ENCODE results near the gene POLD4. TPM values are rescaled to one million over a fixed set of nuclear protein-coding genes. Genes with fewer than 3 reads are reported as not detected.
A peak's percentile ranks its signal among the peaks of the same experiment; 100 is the strongest.

The POLD4 gene
- total RNA-seq, 1 donor from 2014 or later: 69.3 TPM

DNA sequence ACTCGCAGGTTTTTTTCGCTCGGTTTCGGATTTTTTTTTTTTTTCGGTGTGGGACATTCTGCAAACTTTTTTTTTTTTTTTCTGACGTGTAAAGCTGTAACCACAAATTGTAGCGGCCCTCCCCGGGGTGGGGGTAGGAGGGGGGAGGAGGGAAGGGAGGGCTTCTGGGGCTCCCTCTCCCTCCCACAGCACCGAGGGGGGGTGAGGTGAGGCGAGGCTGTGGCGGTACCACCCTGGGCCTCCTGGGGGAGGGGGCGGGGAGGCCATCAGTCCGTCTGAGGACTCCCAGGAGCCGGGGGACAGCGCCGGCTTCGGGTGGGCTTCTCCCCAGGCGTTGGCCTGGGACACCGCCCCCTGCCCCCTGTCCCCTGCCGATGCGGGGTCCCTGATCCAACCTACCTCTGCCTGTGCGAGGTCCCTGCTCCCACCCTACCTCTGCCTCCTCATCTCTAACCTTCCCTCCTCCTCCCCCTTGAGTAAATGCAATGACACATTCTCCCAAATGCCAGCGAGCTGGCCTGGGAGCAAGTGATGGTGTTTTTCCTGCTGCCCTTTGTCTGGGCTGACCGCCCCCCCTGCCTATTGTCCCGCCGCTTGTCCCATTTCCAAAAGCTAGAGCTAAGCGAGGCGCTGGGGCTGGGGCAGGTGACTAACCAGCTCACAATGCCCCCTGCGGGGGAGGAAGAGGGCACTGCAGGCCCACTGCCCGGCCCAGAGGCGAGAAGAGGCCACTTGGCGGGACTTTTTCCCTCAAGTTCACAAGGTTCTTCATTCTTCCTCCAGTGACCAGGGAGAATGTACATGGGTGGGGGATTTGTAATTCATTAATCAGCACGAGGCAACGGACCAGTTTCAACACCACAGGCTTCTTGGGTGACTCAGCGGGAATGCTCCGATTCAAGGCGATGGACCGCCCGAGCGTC lies 20.6 kb upstream of the POLD4 start:
- peak; percentile 93 for DNase-seq

GRCh38 chr11:67372993-67373647 lies 19.8 kb upstream of the POLD4 start, which contains the start of gene CLCF1:
Gene CLCF1, minus strand, starts transcription at chr11:67373598. Its CDS starts 59 bp downstream, at chr11:67373539.
- H3K27me3 ChIP-seq: no peaks in the 10 kb centered on the region
- intact Hi-C loops (cut with DNase I): no loop called here
- H3K27ac ChIP-seq: peak within 1 kb of the TSS; percentile 91
- DNase-seq (peak; percentile 91), ATAC-seq (peak; percentile 70)
- no peaks in the 10 kb centered on the region for H3K9me3 ChIP-seq
- peak within 1 kb of the TSS; percentile 73 for H3K4me3 ChIP-seq
- peaks cover 45% of the 10 kb centered on the region for H3K4me1 ChIP-seq
- TF ChIP-seq, protein P1, sequence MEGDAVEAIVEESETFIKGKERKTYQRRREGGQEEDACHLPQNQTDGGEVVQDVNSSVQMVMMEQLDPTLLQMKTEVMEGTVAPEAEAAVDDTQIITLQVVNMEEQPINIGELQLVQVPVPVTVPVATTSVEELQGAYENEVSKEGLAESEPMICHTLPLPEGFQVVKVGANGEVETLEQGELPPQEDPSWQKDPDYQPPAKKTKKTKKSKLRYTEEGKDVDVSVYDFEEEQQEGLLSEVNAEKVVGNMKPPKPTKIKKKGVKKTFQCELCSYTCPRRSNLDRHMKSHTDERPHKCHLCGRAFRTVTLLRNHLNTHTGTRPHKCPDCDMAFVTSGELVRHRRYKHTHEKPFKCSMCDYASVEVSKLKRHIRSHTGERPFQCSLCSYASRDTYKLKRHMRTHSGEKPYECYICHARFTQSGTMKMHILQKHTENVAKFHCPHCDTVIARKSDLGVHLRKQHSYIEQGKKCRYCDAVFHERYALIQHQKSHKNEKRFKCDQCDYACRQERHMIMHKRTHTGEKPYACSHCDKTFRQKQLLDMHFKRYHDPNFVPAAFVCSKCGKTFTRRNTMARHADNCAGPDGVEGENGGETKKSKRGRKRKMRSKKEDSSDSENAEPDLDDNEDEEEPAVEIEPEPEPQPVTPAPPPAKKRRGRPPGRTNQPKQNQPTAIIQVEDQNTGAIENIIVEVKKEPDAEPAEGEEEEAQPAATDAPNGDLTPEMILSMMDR (IDR thresholded peaks at IDR 0.05): no peak
- no peaks in the 10 kb centered on the region for H3K36me3 ChIP-seq

More for the DNA sequence above, 20.6 kb upstream of the POLD4 start:
- H3K27ac ChIP-seq: peak overlapping the region; percentile 91
- intact Hi-C loops (cut with DNase I): no loop called here
- ATAC-seq: peak; percentile 72
- no peaks in the 10 kb centered on the region for H3K27me3 ChIP-seq
- peak overlapping the region; percentile 73 for H3K4me3 ChIP-seq
- peaks cover 44% of the 10 kb centered on the region for H3K4me1 ChIP-seq
- TF ChIP-seq, protein P1 (IDR thresholded peaks at IDR 0.05): peak; percentile 64
- no peaks in the 10 kb centered on the region for H3K36me3 ChIP-seq
- no peaks in the 10 kb centered on the region for H3K9me3 ChIP-seq

- ATAC-seq (peak; percentile 11), DNase-seq (peak; percentile 76)
- intact Hi-C loops (cut with DNase I): no loop called here
Observed at GRCh38 chr11:67372321-67372992, 19.1 kb upstream of the POLD4 start.

GRCh38 chr11:67371911-67372320 lies 18.6 kb upstream of the POLD4 start:
- intact Hi-C loops (cut with DNase I): no loop called here
- ATAC-seq (no peak), DNase-seq (no peak)

More at GRCh38 chr11:67372321-67372992, 19.1 kb upstream of the POLD4 start:
- Histone ChIP-seq H3K27ac (peak overlapping the region; percentile 91), H3K9me3 (no peaks in the 10 kb centered on the region), H3K36me3 (no peaks in the 10 kb centered on the region), H3K4me1 (peaks cover 52% of the 10 kb centered on the region), H3K27me3 (no peaks in the 10 kb centered on the region), H3K4me3 (peak overlapping the region; percentile 73)
- TF ChIP-seq, protein P1 (IDR thresholded peaks at IDR 0.05): no peak

More at GRCh38 chr11:67371911-67372320, 18.6 kb upstream of the POLD4 start:
- H3K36me3 ChIP-seq: no peaks in the 10 kb centered on the region
- H3K4me1 ChIP-seq: peaks cover 57% of the 10 kb centered on the region
- peak overlapping the region; percentile 91 for H3K27ac ChIP-seq
- H3K4me3 ChIP-seq: peak overlapping the region; percentile 73
- TF ChIP-seq, protein P1 (IDR thresholded peaks at IDR 0.05): no peak
- H3K9me3 ChIP-seq: no peaks in the 10 kb centered on the region
- no peaks in the 10 kb centered on the region for H3K27me3 ChIP-seq
